IPS DF 6.9 (cell line): ENCODE results near the gene NHLH2.

ENCODE experiments used
- DNase-seq: peaks from one replicate; pipeline ENCODE4 v3.0.0-alpha.2; 2013; ENCODE audit warnings: low read depth, low spot score
- H3K27ac ChIP-seq: one replicate; pipeline ENCODE4 v1.5.1; 2013; ENCODE audit warnings: low read length, control low read depth
- H3K27me3 ChIP-seq: 2 replicates; pipeline ENCODE4 v1.6.1; 2013; ENCODE audit warnings: mild to moderate bottlenecking, low read length; ENCODE audit not compliant: control insufficient read depth, insufficient read depth
- H3K36me3 ChIP-seq: 2 replicates; pipeline ENCODE4 v1.6.1; 2013; ENCODE audit warnings: low read length; ENCODE audit not compliant: control insufficient read depth, insufficient read depth
- H3K4me1 ChIP-seq: 2 replicates; pipeline ENCODE4 v1.6.1; 2013; ENCODE audit warnings: low read length; ENCODE audit not compliant: control insufficient read depth, insufficient read depth
- H3K4me3 ChIP-seq: 2 replicates; pipeline ENCODE4 v1.5.1; 2013; ENCODE audit warnings: mild to moderate bottlenecking, low read length
- H3K9me3 ChIP-seq: 2 replicates; pipeline ENCODE4 v1.6.1; 2013; ENCODE audit warnings: low read length, inconsistent platforms; ENCODE audit not compliant: control insufficient read depth, insufficient read depth
- WGBS: extraction: QIAGEN DNeasy Blood & Tissue Kit; methylation state at CpG from one replicate; pipeline ENCODE4 v1.1.7; 2013; ENCODE audit warnings: mixed read lengths, missing lambda C conversion rate; ENCODE audit not compliant: insufficient read length, insufficient coverage; 5-methylcytosine and 5-hydroxymethylcytosine counted together

The NHLH2 gene

DNA sequence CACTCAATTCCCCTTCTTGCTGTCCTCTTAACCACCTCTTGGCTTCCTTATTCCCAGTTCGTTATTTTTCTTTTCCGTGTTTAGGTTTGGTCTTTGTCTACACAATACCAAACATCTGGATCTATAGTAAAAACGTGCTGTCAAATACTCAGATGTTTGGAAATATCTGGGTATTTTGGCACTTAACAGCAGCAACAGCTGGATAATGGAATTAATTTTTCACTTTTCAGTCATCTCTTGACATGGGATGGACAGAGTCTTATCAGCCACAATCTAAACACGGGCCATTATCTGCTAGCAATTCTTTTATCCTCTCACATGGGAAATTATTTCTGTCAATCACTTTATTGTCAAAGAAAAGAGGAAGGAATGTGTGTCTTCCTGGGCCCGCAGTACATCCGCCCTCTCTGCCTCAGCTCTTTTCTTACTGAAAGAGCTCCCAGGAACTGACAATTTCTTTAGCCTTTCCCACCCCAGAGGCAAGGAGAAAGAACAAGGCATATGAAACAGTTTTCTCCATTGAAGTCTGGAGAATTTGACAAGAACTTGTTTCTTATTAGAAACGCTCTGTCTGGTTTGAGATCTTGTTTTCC is 13.4 kb downstream of the NHLH2 start:
- DNase-seq = no peak
- WGBS = no CpG with 5 or more reads among the region's 7 CpGs
- H3K36me3 ChIP-seq = no peaks in the 10 kb centered on the region
- H3K27me3 ChIP-seq = peaks cover 3% of the 10 kb centered on the region; the same call in 1 of the 2 replicates
- no peak overlapping the region for H3K4me3 ChIP-seq
- no peaks in the 10 kb centered on the region for H3K9me3 ChIP-seq
- H3K4me1 ChIP-seq = peaks cover 3% of the 10 kb centered on the region; the same call in 1 of the 2 replicates
- no peak overlapping the region for H3K27ac ChIP-seq

DNA sequence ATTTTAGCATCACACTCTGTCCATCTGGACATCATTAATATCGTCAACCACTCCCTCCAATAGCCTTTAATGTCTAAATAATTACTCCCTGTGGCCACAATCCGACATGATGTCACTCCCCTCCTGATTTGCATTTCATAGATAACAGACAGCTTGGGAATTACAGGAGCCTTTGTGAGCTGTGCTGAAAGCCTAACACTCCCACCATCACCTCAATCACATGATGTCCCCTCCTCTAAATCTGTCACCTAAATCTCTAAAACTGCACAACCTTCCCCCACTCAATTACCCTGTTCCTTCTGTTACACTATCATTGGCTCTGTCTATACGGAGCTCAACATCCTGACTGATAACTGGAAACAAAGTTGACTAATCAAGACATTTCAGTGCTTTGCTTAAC is 14.3 kb downstream of the NHLH2 start:
- Histone ChIP-seq H3K27me3 (peaks cover 3% of the 10 kb centered on the region; the same call in 1 of the 2 replicates), H3K4me1 (peaks cover 3% of the 10 kb centered on the region; the same call in 1 of the 2 replicates), H3K36me3 (no peaks in the 10 kb centered on the region), H3K4me3 (no peak overlapping the region), H3K9me3 (no peaks in the 10 kb centered on the region), H3K27ac (no peak overlapping the region)
- WGBS = no CpG with 5 or more reads among the region's 3 CpGs
- DNase-seq = no peak

GRCh38 chr1:115822117-115822516 is 18.8 kb downstream of the NHLH2 start:
- Histone ChIP-seq H3K4me3 (no peak overlapping the region), H3K36me3 (no peaks in the 10 kb centered on the region), H3K9me3 (no peaks in the 10 kb centered on the region), H3K27me3 (no peaks in the 10 kb centered on the region), H3K27ac (no peak overlapping the region), H3K4me1 (no peaks in the 10 kb centered on the region)
- DNase-seq = no peak

DNA sequence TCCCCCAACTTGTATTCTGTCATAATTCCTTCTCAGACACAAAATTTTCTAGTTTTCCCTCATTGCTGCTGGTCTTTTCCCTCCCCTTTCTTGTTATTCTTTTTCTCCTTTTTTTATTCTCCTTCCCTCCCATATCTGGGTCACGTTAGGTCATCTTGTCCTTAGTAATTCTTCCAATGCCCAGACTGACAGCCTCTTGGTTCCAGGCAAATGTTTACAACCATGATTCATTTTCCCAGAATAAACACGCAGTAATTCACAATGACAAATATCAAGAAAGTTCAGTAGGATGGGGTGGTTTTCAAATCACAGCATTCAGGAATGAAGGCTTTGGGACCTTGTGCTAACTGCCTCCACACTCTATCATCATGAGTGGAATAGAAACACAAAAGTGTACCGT is 25.2 kb downstream of the NHLH2 start:
- no peak for DNase-seq
- WGBS = no CpG with 5 or more reads among the region's 3 CpGs

GRCh38 chr1:115814685-115815398 is 26.1 kb downstream of the NHLH2 start:
- Histone ChIP-seq H3K36me3 (no peaks in the 10 kb centered on the region), H3K27ac (no peak overlapping the region), H3K4me3 (no peak overlapping the region), H3K27me3 (no peaks in the 10 kb centered on the region), H3K9me3 (no peaks in the 10 kb centered on the region), H3K4me1 (no peaks in the 10 kb centered on the region)
- WGBS = no CpG with 5 or more reads among the region's 4 CpGs
- no peak for DNase-seq

More for the DNA sequence above, 25.2 kb downstream of the NHLH2 start:
- no peak overlapping the region for H3K4me3 ChIP-seq
- no peaks in the 10 kb centered on the region for H3K27me3 ChIP-seq
- no peaks in the 10 kb centered on the region for H3K36me3 ChIP-seq
- no peak overlapping the region for H3K27ac ChIP-seq
- H3K4me1 ChIP-seq = no peaks in the 10 kb centered on the region
- H3K9me3 ChIP-seq = no peaks in the 10 kb centered on the region

DNA sequence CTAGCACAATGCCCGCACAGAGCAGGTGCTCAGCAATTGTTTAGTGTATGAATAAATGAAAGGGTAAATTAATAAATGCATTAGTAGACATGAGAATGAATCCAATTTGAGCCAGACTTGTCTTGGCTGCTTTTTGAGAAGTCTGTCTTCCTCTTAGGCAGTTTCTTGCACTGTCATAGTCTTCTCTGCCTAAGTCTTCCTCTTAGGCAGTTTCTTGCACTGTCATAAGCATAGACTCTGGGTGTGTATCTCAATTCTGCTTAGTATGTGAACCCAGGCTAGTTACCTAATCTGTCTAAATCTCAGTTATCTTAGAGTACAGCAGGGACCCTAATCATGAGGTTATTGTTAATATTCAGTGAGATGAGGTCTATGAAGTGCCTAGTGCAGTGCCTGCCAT is 27.2 kb downstream of the NHLH2 start:
- DNase-seq = no peak
- no peaks in the 10 kb centered on the region for H3K27me3 ChIP-seq
- no peak overlapping the region for H3K4me3 ChIP-seq
- H3K27ac ChIP-seq = no peak overlapping the region
- H3K36me3 ChIP-seq = no peaks in the 10 kb centered on the region
- no CpG with 5 or more reads among the region's 1 CpG for WGBS
- no peaks in the 10 kb centered on the region for H3K9me3 ChIP-seq
- H3K4me1 ChIP-seq = no peaks in the 10 kb centered on the region

DNA sequence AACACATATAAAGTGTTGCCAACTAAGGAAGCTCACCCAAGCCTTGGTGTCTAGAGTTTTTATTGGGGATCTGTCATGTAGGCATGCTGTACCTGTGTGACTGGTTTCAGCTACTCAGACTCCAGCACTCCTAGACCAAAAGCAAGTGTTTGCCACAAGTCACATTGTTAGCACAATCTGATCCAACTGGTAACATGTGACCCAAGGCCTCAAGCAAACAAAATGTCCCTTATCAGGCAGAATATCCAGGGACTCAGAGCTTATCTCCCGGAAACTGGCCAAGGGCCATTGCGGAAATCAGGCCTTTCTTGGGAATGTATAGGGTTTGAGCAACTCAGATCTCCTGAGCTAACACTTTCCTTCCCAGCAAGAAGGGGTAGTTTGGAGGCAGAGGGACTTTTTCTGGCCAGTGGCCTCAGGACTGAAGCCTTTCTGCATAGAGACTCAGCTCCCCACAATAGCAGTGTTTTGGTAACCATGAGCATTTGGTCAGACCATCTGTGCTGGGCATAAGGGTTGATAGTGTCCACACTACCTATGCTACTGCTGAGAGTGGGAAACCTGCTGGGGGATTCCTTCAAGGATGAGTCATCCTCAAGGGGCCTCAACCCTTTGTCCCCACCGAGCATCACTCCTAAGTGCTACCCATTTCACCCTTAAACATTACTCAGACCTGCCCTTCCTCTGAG is 29.6 kb downstream of the NHLH2 start:
- H3K36me3 ChIP-seq = no peaks in the 10 kb centered on the region
- no peak overlapping the region for H3K4me3 ChIP-seq
- no peaks in the 10 kb centered on the region for H3K27me3 ChIP-seq
- no peak for DNase-seq
- no CpG with 5 or more reads among the region's 3 CpGs for WGBS
- H3K27ac ChIP-seq = no peak overlapping the region
- H3K4me1 ChIP-seq = no peaks in the 10 kb centered on the region
- no peaks in the 10 kb centered on the region for H3K9me3 ChIP-seq

GRCh38 chr1:115810609-115811008 is 30.3 kb downstream of the NHLH2 start:
- no peak overlapping the region for H3K4me3 ChIP-seq
- no peaks in the 10 kb centered on the region for H3K27me3 ChIP-seq
- no peaks in the 10 kb centered on the region for H3K4me1 ChIP-seq
- no peaks in the 10 kb centered on the region for H3K9me3 ChIP-seq
- H3K36me3 ChIP-seq = no peaks in the 10 kb centered on the region
- WGBS = no CpG with 5 or more reads among the region's 2 CpGs
- H3K27ac ChIP-seq = no peak overlapping the region
- DNase-seq = no peak

DNA sequence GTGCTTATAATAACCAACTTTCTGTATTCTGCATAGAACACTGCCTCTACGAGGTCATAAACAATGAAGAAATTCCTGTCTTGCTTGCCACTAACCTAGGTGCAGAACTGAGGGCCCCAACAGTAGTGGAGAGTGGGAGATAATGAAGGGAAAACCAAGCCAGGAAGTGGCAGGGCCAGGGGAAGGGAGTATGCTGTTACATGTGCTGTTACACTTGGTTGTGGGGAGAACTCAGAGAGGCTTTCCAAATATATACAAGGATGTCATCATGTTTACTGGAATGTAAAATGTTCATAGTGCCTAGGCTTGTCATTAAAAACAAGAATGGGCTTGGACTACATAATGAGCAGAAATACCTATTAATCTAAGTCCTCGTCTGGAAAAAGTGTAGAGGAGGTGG is 31.1 kb downstream of the NHLH2 start:
- no peak overlapping the region for H3K4me3 ChIP-seq
- H3K9me3 ChIP-seq = no peaks in the 10 kb centered on the region
- no peaks in the 10 kb centered on the region for H3K36me3 ChIP-seq
- whole genome bisulfite sequencing = no CpG with 5 or more reads among the region's 2 CpGs
- no peak overlapping the region for H3K27ac ChIP-seq
- H3K27me3 ChIP-seq = no peaks in the 10 kb centered on the region
- no peaks in the 10 kb centered on the region for H3K4me1 ChIP-seq
- no peak for DNase-seq

- H3K36me3 ChIP-seq = no peaks in the 10 kb centered on the region
Measured at GRCh38 chr1:115809076-115809475, 31.9 kb downstream of the NHLH2 start.

More at GRCh38 chr1:115809076-115809475, 31.9 kb downstream of the NHLH2 start:
- Histone ChIP-seq H3K27me3 (no peaks in the 10 kb centered on the region), H3K4me1 (no peaks in the 10 kb centered on the region), H3K4me3 (no peak overlapping the region), H3K9me3 (no peaks in the 10 kb centered on the region), H3K27ac (no peak overlapping the region)
- no peak for DNase-seq
